COLO668 (cell line): Measurements from ENCODE around the gene DAPL1.

Experiments
- DNase-seq: peaks from one replicate; lab custom pipeline; 2025; ENCODE audit not compliant: unreplicated experiment; lab: John Stamatoyannopoulos, UW

The DAPL1 gene

DNA sequence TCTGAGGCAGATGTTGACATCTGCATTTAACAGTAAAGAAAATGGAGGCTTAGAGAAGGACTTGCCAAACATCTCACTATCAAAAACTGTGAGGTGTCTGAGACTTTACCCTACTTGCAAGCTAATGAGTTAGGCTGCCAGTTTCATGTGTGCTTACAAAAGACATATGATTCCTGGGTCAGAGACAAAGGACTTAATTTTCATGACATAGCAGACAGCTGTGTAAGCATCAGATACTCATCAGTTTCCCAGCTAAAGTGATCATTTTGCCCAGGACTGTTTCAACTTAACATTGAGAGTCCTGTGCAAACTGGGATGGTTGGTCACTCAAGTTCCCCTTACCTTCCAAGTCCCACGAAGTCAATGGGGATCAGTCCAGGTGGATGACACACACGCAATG is 18.9 kb upstream of the DAPL1 start:
- DNase-seq: peak; percentile 16

DNA sequence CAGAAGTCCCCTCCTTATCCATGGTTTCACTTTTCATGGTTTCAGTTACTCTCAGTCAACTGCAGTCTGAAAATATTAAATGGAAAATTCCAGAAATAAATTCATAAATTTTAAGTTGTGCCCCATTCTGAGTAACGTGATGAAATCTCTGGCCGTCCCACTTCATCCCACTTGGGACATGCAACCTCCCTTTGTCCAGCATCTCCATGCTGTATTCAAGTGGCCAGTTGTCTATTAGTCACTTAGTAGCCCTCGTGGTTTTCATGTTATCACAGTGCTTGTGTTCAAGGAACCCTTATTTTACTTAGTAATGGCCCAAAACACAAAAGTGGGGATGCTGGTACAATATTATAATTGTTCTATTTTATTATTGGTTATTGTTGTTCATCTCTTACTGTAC is 18.0 kb upstream of the DAPL1 start:
- DNase-seq: no peak

DNA sequence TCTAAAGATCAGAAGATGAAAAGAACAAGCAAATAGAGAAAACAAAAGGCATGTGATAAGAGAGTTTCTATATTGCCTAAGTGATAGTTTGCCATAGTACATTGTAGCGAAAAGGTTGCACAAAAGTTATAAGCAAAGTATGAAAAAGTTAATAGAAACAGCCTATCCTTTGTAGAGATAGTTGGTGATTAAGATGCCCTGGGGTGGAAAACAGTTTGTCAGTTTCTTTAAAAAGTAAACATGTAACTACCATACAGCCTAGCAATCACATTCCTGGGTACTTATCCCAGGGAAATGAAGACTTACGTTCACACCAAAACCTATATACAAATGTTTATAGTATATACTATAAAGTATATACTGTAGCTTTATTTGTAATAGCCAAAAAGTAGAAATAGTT is 16.9 kb upstream of the DAPL1 start:
- DNase-seq: no peak

DNA sequence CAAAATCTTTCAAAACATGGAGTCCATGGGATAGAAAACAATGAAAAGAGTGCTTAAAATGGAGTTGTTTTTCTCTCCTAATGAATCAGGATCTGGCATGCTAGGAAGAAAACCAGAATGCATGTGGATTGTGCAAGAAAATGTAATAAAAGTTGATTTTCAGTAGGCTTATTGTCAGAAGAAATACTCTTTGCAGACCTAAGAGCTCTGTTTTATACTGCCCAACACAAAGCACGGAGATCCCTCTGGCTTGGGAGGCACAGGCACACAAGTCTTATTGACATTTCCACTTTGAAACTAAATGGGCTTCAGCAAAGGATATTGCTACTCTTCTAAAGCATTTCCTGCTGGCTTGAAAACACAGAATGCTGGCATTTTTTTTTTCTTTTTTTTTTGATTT is 15.5 kb upstream of the DAPL1 start:
- no peak for DNase-seq

DNA sequence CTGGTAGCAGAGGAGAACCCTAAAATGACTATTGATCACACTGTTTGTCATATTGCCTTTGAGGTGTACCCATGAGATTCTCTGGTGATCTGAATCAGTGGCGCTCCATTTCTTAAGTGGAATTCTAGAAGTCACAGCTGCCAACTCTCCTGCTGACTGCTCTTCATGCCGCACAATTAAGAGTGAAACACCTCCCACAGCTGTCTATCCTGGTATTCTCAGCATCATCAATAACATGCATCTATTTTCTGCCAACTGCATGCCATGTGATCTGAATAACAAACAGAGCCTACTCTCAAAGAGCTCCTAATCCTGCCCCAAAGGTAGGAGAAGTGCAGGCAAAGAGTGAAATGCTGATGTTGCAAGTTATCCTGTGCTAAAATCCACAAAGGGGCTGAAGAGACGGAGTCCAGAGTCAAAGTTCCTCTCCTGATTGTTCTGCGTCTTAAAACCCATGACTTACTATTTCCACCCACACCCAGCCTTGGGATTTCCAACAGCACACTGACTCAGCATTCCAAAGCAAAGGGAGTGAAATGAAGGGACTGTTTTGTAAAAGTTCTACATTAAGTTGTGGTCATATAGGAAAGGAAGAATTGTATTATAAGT is 13.7 kb upstream of the DAPL1 start:
- DNase-seq: no peak

DNA sequence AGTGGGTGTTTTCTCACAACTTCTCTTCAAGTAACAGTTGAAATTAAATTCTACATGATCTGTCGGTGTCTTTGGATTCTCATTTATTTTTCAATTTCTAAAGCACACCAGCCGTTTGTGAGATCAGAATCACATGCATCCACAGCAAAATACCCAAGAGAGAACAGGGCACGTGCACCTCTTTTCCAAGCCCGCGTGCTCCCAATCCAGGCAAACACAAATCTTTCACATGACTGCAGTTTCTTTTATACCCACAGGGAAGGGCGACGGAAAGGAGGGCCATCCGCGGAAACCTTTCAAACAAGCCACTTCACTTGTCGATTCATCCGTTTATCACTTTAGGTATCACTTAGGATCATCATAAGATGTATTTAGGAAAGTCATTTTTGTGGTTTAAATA is 13.0 kb upstream of the DAPL1 start:
- no peak for DNase-seq

DNA sequence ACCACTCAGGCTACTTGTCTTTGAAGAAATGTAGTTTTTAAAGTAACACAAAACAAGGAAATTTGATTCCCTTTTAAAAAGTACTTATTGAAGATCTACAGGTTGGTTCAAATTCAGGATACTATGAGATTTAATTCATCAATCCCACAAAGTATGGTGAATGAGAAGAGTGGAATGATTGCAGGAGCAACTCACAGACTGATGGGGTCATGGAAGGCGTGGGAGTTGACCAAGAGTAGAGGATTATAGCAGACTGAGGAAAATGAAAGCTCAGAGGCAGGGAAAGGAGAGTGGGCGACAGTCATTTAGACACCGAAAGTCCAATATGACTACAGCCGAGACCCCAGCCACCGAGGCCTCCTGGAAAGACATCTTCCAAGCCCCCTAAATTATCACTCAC is 12.5 kb upstream of the DAPL1 start:
- no peak for DNase-seq

DNA sequence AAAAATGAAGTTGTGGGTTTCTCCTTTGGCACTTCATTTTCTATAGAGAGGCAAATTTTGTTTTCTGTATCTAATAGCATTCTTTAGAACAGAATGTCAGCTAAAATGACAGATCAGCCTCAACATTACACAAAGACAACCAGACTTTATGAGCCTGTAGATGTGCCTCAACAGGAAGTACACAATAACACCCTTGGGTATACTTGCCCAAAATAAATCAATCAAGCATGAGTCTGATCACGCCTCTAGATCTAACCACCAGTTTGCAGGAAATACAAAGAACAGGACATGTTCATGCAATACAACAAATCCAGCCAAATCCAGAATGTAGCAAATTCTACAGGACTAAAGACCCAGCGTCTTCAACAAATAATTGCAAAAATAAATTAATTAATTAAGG is 11.2 kb upstream of the DAPL1 start:
- DNase-seq: no peak

DNA sequence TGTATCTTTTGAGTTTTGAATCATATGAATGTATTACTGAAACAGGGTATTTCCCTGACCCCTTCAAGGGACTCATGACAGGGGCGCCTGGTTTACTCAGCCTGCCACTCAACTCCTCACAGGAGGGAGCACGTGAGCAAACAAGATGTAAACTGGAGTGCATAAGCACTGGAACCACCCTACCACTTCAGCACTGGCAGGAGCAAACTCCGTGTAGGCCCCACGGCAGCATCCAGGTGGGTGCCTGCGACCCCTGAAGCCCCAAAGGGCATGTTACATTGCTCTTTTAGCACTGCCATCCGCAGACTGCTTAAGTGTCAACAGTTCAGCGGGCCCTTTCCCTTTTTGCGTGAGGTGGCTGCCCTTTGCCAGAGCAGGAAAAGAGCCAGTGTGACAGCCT is 8.2 kb upstream of the DAPL1 start:
- no peak for DNase-seq

DNA sequence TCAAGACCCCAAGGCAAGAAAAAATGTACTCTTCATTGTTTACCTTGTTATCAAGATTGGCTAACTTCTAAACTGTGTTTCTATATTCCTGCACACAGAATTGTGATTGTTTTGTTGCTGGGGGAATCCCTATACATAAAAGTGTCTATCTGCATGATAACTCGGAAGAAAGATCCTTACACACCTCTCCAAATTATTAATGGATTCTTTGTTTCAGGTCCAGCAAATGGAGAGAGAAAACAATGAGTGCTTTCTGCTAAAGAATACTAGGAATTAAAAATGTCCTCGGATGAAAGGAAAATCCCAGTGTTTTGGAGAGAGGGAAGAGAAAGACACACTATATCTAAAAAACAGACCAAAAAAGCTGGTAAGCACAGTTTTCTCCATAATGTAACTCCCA is 6.2 kb upstream of the DAPL1 start:
- DNase-seq: no peak

DNA sequence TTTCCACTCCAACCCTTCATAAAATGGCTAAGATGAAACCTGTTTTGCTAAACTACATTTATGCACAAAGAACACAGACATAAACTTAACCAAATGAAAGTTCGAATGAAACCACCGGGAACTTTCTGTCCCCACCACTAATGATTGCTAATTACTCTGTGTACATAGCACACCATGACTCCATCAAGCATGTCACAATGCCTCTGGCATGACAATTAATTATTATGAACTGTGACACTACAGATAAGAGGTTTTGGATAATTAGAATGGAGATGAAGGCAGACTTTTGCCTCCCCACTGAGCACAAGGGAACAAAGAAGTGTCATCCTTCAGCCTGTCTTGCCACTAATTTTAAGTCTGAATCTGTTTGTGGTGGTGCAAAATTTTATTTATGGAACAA is 1.5 kb downstream of the DAPL1 start:
- no peak for DNase-seq

DNA sequence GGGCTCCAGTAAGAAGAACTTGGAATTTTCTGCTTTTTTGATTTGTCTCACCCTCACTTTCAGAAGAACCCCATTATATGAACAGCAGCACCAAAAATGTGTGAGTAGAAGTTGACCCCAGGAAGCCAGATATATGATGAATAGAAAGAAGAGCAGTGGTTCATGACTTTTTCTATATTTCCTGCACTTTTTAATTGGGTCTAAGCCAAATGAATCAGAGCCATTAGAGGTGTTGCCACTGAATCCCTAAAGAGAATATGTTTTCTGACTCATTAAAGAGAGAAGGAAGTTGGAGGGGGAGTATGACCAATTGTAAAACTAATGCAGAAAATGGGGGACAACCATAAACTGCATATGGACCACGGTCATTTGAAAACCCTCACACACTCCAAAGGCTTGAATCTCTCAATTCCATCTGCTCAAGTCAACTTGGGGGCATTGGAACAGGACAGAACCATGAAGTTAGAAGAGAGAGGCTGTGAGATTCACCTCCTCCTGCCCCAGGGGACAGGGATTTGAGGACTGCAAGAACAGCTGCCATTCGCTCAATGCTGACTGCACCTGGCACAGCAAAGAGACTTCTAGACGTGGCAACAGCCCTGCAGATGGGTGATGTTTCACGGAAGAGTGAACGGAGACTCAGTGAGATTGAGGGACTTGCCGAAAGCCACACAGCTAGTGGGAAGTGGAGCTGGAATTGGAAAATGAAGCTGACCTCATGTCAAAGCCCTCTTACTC is 3.0 kb downstream of the DAPL1 start:
- peak; percentile 9 for DNase-seq

DNA sequence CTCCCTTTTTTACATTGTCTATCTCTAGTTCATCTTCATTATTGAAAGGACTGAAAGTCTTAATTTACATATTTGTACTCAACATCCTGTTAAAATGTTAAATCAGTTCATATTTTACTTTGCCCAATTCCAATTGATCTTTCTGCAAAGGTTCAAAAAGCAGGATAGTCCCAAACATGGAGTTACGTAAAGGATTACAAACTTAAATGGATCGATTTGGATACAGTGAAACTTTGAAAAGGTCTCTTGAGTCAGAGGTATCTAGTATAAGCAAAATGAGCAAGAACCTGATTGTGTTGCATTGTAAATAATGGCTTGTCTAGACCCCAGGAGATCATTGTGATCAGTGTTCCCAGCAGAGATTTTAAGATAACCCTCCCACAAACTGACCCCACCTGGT is 4.1 kb downstream of the DAPL1 start:
- DNase-seq: no peak

DNA sequence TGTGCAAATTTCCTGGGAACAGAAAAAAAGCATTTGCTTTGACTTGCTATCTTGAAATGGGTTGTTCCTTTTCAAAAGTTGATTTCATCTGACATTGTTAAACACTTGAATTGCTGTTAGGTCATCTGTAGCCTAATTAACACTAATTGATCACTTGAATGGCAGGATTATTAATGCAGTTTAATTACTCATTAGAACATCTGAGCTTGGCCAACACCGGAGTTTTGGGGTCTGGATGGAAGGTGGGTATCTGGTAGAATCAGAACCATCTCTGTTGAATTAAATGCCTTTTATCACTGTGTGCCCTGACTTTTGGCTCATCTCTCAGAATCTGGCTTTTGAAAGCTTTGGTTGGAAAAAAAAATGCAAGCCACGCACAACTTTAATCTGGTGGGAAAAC is 8.4 kb downstream of the DAPL1 start:
- no peak for DNase-seq

DNA sequence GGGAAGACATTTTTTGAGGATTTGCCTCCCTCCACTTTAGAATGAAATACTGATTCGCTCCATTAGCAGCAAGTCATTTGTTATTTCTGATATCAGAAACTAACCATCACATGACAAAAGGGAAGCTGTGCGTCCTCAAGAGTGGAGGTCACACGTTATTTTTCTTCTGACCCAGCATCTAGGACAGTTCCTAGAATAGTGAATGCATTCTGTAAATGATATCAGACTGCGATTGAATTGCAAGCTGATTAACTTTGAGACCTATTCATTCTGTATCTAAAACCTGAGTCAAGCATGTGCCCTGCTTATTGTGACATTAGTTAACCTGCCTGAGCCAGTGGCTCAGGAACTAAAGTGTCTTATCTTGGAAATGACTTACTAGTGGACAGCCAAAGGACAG is 10.1 kb downstream of the DAPL1 start:
- DNase-seq: no peak

DNA sequence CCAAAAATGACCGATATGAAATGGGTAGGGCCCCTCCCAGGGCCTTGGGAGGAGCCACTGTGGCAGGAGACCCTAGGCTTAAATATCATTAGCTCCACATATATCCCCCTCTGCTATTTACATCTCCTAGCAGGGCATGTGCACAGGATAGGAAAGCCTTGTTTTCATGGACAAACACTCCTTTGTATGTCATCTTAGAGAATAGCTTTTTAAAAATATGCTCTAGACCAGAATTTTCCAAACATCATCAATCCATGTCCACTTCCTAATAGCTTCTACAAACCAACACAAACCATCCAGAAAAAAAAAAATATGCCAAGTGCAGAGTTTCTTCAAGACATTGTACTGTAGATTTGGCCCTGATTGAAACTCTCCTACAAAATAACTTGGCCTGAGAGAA is 10.8 kb downstream of the DAPL1 start:
- no peak for DNase-seq

DNA sequence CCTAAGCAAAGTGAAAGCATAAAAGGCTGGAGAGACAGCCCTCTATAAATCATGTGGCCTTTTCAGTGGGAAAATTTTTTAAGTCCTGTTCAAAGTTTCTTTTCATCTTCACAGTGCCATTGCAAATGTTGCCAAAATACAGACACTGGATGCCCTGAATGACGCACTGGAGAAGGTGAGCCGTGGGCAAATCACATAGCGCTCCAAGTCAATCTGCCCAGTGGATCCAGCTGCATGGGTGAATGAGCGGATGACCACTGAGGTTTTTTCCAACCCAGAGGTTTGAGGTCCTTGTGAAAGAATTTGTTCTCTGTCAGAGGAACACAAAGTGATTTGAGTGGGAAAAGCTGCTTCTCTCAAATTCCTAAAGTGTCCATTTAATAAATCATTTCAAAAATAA is 11.8 kb downstream of the DAPL1 start:
- no peak for DNase-seq

DNA sequence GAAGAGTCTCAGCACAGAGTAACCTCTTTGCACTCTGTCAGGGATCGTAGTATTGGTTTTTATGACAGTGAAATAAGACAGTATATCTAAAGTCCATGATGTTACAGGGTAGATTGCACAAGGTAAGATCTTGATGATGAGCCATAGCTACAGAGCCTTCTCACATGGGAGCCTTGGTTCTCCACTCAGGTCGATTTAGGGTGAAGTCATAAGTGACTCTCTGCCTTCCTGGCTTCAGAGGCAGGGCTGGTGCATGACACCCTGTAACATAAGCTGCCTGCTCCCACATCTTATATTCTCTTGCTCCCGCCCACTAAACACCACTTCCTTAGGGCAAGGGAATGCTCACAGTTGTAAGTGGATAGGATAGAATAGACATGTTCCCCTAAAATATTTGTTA is 13.3 kb downstream of the DAPL1 start:
- DNase-seq: no peak

DNA sequence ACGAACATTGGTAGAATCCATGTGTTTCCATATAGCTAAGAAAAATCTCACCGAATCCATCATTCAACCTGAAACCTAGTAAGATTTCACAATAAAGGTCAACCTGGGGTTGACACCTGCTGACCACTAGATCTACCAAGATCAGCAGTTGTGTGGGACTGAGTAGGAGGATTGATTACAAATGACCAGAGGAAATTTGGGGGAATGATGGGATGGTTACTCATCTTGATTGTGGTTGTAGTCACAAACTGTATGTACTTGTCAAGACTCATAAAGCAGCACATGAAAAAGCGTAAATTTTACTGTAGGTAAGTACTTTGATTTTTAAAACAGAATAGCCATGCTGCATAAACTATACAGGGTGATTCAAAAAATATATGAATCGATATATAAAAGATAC is 14.7 kb downstream of the DAPL1 start:
- DNase-seq: no peak

DNA sequence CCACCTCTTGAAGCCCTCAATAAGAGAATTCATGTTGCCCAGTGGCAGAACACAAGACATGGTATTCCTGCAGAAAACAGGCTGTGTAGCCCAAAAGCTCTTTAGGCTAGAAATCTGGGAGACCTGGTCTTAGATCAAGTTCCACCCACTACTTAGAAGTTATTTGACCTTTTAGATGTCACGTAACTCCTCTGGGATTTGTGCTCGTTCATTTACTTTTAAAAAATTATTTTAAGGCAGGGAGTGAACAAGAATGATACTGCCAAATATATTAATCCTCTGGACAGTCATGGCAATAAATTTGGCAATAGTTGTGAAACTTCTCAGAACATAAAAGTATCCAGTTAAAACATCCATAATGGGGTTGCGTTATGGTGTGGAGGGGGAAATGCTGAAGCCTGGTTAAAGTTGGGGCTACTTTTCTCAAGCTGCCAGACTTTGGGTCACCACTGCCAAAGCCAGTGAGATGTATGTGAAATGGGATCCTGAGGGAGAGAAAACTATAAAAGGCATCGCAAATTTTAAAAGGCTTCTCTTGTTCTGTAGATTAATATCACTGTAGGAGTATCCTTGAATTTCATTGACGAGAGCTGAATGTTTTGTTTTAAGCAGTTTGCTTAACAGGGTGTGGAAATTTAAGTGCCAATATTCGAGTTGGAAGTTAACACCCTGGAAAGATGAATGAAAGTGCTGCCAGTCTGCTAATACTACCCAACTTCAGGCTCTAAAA is 15.8 kb downstream of the DAPL1 start:
- DNase-seq: no peak

DNA sequence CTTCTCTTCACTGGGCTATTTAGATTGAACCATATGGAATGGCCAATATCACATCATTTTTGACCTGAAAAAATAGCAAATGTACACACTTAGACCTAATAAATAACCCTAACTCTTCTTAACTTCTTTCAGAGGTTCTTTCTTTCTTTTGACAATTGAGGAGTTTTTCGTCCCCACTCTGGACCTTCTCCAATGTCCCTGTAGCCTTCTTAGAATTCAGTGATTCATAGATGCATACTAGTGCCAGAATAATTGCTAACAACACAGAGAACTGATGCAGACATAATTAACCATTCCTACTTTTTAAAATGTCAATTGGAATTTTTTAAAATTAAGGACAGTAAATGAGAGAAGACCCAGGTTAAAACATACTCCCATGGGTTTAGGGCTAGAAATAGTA is 20.0 kb downstream of the DAPL1 start:
- no peak for DNase-seq

DNA sequence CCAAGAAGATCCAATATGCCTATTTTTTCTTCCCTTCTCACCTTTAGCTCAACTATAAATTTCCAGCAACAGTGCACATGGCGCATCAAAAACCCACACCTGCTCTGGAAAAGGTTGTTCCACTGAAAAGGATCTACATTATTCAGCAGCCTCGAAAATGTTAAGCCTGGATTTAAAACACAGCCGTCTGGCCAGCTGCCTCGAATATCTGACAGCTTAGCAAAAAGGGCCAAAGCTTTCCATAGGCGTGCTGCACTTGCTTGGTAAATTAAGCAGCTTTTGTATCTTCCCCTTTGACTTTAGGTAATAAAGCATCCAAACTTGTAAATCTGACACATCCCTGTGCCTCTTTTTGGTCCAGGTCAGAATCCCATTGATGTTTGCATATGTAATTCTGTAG is 20.5 kb downstream of the DAPL1 start:
- no peak for DNase-seq

DNA sequence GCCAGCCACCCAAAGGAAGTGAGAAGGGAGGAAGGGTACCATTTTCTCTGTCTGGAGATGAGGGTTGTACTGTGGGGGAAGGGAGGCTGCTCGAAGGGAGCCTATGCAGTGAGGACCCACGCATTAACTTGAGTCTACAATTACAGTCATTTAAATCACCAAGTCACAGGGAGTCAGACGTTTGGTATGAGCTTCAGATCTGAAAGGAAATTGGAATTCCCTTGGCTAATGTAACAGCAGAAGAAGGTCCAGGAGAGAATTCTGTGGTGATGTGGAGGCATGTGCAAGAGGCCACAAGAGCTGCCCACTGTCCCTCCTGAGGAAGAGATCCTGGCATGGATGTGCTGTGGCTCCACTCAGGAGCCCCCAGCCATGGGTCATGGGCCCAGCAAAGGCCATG is 22.5 kb downstream of the DAPL1 start:
- no peak for DNase-seq
